HG03520 (cell line): Measurements from ENCODE around the gene TBXAS1.
A peak's percentile ranks its signal among the peaks of the same experiment; 100 is the strongest.
"Not testable (repeated sequence)": the region's sequence is repeated elsewhere in the genome, so short reads cannot be mapped to it uniquely, and the experiment has no call there.

Source experiments
- ATAC-seq: cut with Tn5 transposase; IDR thresholded peaks from one replicate; pipeline ENCODE4 v1.9.1; 2021; ENCODE audit warnings: mild to moderate bottlenecking, moderate library complexity; ENCODE audit not compliant: unreplicated experiment

Gene TBXAS1

DNA sequence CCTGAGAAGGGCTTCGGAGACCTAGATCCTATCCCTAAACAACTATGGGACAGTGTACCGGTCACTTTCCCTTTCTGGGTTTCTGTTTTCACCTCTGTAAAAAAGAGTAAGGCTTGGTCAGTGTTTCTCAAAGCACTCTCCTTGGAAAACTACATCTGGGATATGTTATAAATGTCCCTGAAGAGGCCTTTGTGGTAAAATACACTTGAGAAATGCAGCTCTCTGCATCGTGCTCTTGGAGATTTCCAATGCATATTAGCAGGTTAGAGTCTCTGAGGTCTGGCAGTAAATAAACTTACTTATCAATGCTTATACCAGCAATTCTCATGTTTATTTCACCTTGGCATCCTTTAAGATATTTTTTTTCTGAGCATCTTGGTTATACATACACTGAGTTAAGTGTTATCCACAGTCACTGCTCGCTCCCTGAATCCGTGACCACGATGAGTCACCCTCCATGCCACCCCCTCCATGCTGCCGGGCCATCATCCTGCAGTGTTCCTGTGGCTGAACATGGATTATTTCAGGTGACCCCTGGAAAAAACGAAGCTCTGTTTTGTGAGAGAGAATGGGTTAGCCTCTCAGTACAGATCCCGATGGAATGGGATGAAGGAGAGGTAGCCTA is 3.3 kb upstream of the TBXAS1 start:
- ATAC-seq, result no peak

DNA sequence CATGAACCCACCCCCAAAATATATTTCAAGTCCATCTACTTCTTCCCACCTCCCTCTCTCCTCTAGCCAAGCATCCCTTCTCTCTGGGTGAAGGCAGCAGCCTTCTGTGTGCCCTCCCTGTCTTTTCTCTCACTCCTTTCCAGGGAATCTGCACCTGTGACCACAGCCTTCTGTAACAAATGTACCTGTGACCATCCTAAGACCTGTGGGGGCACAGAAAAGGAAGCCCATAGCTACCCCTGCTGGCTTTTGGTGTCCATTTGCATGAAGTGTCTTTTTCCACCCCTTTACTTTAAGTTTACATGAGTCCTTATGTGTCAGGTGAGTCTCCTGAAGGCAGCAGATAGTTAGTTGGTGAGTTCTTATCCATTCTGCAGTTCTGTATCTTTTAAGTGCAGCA is 2.0 kb upstream of the TBXAS1 start:
- ATAC-seq, result no peak

DNA sequence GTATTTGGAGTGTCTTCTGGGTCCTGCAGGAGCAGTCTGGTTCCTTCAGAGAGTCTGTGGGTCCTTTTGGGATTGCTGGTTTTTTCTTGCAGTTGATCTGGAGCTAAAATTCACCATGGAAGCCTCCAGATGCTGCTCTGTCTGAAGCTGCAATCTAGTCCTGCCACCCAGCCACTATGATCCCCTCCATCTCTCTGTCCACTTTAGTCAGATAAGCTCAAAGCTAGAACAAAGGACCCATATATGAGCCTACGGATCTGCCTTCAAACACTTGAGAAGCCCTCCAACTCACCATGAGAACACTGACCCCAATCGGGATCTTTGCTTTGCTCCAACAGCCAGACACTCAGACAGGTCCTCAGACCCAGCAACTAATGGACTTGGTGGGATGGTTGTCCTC is 618 bp upstream of the TBXAS1 start:
- no peak for ATAC-seq

DNA sequence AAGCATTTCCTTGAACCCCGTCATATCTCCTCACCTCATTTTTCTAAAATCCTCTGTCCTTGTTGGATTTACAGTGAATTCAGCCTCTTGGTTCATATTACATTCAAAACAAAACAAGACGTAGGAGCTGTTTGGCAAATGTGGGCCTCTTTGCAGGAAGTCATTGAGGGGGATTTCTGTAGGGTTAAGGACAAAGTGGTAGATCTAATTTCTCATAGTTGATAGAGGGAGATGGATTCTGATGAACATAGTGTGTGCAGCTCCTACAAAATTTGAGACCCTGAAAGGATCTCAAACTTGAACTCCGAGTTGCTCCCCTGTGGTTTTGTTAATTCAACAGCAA is 682 bp downstream of the TBXAS1 start:
- no peak for ATAC-seq

DNA sequence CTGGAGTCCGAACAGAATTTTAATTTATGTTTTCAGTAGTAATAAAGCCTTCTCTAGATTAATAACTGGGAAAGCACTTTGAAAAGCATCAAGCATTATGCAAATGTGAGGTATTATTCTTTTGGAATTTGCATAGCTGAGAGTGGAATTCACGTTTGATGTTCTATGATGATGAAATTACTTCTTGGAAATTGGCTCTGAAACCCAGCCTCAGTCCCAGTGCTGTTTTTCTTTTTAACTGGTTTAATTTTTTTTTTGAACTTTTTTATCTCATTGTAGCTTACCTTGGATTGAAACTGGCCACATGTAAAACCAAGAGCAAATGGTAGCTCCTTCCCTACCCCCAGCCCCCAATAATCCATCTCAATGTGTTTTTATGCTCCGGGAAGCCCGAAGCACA is 1.2 kb downstream of the TBXAS1 start:
- ATAC-seq, result no peak

DNA sequence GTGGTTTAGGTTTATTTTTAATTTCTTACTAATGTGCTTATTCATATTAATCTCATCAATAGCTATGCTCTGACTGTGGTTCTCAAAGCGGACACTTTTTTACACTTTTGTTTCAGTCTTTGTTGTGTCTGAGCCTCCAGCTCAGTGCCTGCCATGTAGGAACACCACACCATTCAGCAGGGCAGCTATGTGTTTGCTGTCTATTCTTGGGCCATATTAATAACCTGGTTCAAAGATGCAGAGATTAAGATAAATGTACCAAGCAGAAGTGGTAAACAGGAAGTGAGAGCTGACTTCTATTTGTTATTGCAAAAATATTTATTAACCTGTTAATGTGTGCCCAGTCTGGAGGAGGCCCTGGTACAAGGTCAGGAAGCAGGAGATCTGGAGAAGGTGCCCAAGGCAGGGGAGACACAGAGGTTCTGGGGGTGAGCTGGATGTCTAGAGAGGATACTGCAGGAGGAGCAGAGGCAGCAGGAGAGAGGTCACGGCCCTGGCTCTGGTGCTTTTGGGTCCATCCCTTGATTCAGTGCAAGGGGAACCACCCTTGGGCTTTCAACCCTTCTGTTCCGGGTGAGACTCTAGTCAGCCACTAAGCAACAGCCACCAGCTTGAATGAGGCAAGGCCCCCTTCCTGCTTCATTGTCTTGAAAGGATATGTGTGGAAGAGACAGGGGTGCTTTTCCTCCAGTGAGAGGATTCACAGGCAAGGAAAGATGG is 1.9 kb downstream of the TBXAS1 start:
- ATAC-seq, result no peak

DNA sequence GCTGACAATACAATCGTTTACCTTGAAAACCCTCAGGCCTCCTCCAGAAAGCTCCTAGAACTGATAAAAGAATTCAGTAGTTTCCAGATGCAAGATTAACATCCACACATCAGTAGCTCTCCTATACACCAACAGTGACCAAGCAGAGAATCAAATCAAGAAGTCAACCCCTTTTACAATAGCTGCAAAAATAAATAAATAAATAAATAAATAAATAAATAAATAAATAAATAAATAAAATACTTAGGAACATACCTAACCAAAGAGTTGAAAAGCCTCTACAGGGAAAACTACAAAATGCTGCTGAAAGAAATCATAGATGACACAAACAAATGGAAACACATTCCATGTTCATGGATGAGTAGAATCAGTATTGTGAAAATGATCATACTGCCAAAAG is 6.8 kb downstream of the TBXAS1 start:
- not testable (repeated sequence) for ATAC-seq

DNA sequence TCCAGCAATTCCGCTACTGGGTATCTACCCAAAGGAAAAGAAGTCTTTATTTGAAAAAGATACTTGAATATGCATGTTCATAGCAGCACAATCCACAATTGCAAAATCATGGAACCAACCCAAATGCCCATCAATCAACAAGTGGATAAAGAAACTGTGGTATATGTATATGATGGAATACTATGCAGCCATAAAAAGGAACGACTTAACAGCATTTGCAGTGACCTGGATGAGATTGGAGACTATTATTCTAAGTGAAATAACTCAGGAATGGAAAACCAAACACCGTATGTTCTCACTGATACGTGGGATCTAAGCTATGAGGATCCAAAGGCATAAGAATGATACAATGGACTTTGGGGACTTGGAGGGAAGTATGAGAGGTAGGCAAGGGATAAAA is 8.2 kb downstream of the TBXAS1 start:
- not testable (repeated sequence) for ATAC-seq

DNA sequence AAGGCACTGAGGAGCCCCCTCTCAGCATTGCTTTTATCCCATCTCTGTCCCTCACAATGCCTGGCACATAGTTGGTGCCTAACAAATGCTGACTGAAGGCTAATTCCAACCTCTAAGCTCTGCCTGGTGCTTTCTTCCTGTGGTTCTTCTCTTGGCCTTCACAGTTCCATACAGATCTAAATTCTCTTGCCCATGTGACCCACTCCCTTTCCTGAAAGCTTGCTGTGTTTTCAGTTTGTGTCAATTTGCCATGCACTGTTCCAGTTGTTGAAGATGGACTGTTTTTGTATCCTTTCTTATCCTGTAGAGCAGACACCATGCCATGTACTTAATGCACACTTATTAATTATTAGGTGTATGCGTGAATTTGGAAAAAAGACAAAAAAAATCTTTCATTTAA is 9.2 kb downstream of the TBXAS1 start:
- ATAC-seq, result no peak

DNA sequence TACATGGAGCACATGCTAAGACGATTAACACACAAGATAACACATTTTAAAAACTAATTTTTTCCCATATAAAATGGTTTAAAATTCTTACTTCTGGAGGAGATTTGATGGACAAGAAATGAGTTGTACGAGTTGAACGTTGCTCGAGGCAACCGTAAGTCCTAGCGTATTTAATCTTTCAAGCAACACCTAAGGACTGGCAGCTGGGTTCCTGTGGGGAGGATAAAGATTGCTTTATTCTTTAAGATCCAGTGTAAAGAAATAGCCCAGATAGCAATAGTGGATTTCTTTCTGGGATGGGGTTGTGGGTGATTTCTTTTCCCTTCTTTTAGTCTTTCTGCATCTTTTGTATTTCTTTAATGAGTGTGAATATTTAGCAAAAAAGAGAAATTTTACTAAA is 9.8 kb downstream of the TBXAS1 start:
- ATAC-seq, result no peak

DNA sequence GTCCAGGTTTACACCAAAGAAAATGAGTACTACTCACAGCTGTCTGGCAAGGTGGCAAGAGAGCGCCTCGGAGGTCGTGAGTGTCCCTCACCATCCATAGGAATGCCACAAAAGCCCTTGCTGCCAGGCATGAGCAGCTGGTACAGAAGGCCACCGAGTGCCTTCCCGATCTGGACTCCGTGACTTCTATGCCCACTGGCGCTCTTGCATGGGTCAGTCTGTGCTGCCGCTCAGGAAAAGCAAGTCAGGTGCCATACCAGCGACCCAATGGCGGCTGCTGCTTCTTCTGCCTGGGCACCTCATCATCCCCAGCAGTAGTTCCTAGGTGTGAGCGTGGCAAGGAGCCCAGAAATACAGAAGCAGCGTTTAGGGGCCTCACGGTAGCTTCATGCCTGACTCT is 11.7 kb downstream of the TBXAS1 start:
- ATAC-seq, result no peak

DNA sequence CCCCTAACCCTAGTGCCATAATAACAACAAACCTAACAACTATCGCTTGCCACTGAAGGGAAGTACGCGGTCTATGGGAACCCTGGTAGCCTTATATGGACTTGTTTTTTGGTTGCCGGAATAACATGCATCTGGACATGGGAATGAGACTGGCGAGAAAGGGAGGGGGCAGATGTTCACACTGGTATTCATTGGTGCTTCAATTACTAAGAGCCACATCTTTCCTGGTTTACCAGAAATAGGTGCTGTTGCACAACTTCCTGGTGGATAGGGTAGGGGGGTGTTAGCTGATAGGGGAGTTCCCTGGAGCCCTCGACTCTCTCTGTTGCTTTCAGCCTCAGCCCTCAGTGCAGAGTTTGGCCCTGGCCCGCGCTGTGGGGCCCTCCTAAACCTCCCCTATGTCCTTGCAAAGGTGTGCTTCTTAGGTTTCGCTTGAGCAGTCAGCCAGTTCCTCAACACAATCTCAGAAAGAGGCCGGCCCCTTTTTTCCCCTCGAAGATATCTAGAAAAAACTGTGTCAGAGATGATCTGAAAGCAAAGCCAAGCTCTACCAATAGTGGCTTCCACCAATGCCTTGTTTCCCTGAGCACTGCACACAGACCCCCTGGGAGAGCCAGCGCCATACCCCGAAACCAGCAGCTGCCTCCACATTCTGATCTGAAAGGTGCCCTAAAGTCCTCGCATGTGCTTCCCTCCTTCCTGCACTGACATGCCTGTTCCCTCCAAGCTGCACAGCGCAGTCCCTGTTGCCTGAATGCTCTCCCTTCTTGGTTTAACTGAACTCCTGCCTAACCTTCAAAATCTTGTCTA is 13.5 kb downstream of the TBXAS1 start:
- peak; percentile 82 for ATAC-seq

DNA sequence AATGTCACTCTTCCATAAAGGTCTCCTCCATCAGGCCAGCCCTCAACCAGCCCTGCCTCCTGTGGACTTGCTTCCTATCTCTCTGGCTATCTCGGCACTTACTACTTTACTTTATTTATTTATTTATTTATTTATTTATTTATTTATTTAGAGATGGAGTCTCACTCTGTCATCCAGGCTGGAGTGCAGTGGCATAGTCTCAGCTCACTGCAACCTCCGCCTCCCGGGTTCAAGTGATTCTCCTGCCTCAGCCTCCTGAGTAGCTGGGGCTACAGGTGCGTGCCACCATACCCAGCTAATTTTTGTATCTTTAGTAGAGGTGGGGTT is 14.1 kb downstream of the TBXAS1 start:
- not testable (repeated sequence) for ATAC-seq

DNA sequence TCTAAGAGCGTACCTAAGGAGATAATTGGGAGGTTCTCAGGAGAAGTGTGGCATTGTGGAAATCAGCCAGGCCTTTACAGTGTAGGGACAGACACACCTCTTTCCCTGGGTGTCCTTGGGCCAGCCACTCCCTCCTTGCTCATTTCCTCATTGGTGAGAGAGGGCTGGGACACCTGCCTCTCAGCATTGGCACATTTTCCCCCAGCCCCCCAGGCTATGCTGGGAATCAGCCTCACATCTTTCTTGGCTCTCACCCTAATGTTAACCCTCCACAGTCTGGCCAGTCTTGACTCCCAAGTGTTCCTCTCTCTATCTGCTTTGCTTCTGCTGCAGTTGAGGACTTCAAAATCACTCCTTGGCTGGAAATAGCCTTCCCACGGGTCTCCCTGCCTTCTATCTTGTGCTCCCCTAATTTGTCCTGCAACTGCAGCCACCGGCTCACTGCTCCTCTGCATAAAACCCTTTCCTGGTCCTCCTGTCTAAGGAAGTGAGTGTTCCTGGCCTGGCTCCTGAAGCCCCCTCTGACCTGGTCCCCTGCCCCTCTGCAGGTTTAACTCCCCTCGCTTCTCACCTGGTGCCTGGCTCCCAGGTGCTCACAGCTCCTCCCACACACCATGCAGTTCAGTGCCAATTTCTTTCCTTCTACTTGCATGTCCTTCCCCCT is 15.8 kb downstream of the TBXAS1 start:
- no peak for ATAC-seq

DNA sequence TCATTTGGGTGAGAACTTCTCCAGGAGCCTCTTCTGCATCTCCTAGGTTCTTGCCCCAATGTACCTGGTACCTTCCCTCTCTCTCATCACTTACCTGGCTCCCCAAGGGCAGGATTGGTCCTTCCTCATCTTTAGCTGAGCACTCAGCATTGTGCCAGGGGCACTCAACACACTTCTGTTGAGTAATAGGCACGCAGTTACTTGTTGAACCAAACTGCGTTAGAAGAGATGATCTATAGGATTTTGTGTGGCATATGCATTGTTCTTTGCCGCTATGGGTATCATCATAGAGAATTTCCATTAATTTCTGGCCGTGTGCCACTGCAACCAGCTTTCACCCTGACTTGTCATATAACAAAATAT is 16.4 kb downstream of the TBXAS1 start:
- no peak for ATAC-seq

DNA sequence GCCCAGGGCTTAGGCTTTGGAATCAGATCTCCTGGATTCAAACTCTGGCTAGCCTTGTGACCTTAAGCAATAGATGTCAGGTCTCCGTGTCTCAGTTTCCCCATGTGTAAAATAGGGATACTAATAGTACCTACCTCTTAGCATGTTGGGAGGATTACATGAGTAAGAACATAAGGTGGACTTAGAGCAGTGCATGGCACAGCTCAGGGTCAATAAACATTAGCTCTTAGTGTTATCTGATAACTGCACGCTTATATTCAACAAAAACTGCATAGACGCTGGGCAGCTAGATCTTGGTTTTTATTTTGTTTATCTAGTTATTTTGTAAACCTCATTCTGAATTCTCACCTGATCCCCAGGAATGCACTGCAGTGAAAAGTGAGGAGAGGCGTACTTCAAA is 17.2 kb downstream of the TBXAS1 start:
- no peak for ATAC-seq

DNA sequence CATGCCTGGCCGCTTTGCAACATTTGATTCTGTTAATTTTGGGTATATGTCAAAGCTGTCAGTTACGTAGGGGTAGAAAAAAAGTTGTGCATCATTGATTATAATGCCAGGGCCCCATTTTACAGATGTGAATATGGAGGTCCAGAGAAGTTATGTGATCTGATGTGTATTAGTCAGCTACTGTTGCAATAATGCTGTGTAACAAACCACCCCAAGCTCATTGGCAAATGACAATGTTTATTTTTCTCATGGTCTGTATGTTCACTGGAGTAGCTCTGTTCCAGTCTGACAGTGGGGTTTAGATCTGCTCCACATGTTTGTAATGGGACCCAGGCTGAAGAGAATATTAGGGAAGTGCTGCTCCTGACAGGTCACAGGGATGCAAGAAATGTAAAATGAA is 19.2 kb downstream of the TBXAS1 start:
- ATAC-seq, result no peak

DNA sequence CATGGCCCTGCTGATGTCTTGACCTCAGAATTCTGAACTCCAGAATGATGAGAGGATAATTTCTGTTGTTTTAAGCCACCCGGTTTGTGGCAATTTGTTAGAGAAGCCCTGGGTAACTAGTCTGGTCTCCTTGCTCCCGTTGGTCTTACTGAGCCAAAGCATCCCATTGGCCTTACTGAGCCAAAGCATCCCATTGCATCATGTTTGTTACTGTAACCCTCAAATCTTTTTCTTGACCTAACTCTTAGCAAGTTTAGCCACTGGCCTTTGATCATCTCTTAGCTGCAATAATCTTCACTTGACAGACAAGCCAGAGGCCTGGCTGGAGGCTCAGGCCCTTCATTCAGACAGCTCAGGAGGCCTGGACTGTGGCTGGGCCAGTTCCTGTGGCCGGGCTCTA is 21.8 kb downstream of the TBXAS1 start:
- no peak for ATAC-seq

DNA sequence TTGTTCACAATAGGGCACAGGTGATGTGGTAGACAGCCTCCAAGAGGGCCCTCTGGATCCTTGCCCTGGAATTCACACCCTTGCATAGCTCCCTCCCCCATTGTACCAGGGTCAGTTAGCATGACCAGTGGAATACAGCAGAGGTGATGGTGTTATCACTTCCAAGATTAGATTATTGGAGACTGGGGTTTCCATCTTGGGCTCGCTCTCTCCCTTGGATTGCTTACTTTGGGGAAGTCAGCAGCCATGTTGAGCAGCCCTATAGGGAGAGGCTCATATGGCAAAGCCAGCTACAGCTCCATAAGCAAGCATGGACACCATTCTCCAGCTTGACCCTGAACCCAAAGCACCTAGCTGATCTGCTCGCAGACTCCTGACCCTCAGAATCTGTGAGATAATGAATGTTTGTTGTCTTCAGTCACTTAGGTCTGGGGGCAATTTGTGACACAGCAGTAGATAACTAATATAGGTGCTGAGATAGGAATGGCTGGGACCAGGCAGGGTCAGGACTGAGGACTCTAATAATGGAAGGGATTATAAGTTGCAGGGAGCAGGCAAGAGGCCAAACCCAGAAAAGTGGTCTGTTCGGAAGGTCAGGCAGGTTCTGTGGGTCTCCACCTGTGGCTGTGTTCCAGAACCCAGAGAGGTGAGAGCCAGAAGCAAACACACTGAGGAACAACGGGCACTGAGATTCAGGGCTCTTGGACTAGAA is 22.9 kb downstream of the TBXAS1 start:
- no peak for ATAC-seq

DNA sequence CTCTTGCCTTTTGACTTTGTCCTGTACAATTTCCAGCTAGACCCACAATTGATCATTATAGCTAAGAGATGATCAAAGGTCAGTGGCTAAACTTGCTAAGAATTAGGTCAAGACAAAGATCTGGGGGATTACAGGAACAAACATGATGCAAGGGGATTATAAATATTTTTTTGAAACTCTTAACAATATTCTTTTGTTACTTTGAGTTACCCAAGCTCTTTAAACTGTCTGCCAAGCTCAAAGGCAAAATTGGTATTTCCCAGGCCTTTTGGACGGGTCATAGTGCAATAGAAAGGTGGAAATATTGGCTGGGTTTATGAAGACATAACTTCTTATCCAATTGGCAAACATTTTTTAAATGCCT is 23.4 kb downstream of the TBXAS1 start:
- no peak for ATAC-seq

DNA sequence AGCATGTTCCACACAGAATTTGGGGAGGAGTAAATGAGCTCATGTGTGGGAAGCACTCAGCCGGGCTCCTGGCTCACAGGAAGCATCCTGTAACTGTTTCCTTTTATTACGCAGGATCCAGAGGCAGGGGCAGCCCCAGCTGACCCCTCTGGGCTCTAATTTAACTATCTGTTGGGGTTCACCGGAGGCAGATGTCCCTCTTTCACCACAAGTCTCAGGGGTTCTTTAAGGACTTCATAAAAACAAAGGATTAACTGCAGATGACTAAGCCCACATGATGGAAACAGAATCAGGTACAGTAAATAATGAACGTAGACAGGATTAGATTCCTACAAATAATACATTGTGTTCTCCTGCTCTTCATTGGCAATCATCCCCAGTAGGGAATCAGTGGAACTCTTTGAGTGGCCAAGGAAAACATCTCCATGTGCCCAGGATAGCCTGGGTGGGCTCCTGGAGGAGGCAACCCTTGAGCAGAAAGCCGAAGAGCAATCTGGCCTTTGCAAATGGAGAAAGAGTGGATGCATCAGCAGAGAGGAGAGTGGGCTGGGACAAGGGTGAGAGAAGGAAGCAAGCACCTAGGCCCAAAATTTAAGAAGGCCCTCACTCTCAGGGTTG is 24.6 kb downstream of the TBXAS1 start:
- no peak for ATAC-seq
